ENCODE measurements around the gene PAK6.

The PAK6 gene

DNA sequence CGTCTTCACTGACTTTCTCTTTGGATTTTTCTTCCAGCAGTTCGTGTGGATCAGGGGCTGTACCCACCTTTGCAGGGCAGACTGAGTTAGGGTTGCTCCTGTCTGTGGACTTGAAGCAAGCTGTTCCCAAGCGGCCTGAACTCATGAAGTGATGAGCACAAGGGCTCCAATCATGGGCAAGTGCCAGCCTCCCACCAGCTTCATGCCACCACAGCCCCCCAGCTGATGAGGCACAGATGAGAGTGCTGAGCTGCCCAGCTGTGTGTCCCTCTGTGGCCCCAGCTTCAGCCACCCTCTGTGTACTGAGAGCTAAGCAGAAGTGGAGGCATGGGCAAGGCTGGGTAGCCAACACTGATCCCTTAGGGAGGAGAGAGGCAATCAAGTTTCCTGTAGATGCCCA is 72.1 kb downstream of the PAK6 start:
- no peak for DNase-seq (ENCODE audit: low spot score)

DNA sequence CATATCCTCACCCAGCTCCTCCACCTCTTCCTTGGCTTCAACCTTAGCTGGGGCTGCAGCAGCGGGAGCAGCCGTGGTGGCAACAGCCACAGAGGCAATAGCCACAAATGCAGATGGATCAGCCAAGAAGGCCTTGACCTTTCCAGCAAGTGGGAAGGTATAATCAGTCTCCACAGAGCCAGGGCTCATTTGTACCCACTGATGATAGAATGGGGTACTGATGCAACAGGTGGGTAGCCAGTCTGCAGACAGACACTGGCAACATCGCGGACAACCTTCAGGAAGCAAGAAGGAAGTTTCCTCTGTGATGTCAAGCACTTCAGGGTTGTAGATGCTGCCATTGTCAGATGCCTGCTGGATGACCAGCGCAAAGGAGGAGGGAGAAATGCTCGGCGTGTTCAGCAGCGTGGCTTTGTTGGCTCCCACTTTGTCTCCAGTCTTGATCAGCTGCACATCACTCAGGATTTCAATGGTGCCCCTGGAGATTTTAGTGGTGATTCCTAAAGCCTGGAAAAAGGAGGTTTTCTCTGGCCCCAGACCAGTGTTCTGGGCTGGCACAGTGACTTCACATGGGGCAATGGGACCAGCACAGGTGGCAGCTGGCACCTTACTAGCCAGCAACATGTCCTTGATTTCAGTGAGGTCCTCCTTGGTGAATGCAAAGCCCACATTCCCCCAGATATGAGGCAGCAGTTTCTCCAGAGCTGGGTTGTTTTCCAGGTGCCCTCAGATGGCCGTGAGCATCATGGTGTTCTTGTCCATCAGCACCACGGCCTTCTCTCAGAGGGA is 73.7 kb downstream of the PAK6 start:
- no peak for DNase-seq (ENCODE audit: low spot score)

DNA sequence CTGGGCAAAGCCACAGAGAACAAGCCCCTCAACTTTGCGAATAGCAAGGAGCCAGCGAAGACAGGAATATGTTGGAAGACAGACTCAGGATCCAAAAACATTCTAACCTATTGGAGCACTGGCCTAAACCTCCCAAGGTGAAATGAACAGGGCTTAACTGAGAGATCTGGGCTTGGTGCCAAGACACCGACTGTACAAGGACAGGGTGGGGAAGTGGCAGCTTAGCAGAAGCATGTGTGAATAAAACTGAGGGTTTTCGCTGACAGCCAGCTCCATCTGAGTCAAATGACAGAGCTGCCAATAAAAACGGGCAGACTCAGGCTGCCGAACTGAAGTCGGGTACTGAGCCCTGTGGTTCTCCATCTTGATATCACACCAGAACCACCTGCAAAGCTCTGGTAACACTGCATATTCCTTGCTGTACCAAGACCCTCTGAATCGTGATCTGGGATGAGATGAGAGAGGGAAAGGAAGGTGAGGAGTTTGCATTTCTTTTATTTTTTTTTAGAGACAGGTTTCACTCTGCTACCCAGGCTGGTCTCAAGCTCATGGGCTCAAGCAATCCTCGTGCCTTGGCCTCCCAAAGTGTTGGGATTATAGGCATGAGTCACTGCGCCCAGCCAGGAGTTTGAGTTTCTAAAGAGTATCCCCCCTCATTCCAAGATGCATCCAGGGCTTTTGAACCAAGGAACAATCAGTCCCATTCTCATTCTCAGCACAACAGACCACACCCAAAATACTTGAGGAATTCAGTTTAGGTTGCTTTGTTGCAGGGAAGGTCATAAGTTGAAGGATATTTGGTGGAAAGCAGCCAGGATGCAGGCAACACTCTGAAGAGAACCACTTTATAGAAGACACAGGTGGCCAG is 74.9 kb downstream of the PAK6 start:
- DNase-seq (ENCODE audit: low spot score): peak; percentile 84

DNA sequence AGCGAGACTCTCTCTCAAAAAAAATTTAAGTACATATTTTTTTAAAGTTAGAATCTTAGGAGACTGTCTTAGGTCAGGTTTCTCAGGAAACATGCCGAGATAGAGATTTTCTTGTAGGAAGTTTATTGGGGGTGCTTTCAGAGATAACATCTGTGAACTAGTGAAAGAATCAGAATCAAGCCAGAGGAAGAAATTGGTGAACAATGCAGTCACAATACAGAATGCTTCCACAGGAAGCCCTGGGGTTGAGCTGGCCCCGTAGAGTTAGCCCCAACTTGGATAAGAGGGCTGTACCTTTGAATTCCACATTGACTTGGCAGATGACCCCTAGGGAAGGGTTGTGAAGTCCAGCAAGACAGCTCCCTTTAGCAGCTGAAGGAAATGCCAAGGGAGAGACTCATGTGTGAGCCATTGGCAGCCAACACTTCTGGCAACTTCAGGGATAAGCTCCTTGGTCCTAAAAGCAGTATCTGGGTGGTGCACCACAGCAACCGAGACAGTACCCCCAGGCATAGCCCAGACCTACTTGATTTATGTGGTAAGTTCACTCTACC is 75.9 kb downstream of the PAK6 start:
- no peak for DNase-seq (ENCODE audit: low spot score)

DNA sequence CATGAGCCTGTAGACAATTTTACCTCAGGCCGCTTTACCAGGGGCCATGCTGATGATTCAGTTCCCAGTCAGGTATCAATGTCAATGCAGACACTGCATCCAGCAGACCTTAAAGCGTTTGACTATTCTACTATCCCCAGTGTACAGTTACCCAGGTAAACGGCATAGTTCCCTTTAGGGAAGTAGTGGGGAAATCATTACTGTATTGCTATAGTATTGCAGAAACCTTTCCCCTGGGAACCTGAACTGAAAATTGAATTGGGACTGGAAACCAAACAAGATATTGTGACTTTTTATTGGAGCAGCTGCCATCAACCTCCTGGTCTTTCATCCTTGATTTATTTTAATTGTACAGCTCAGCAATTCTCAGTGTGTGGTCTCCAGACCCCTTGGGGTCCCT is 78.1 kb downstream of the PAK6 start:
- DNase-seq (ENCODE audit: low spot score): no peak

DNA sequence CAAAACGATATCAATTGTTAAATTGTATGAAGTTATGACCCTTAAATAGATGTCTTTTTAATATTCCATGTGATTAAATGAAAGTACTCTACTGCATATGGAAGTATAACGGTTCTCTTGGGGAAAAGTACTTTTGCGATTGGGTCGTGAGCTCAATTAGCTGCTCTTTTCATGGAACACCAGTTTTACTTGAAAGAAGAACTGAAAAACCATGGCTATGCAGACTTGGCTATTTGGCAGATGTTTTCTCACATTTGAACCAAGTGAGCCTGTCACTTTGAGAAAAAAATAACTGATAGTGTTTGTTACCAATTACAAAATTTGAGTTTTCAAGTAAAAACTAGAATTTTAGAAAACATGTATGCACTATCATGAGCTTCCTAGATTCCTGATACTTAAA is 78.7 kb downstream of the PAK6 start:
- no peak for DNase-seq (ENCODE audit: low spot score)

DNA sequence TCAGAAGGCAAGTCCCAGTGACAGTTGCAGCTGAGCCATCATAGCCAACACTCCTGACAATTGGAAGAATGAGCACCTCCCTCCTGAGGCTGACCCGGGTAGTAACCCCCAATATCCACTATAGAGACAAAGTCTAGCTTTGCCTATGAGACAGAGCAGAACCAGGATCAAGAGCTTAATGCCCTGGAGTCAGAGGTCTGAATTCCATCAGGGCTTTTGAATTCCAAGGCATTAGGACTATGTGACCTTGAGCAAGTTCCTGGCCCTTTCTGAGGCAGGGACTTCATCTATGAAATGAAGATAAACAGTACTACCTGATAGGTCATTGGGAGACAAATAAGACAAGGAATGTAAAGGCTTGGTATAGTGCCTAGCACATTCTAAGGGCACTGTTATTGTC is 81.5 kb downstream of the PAK6 start:
- peak; percentile 89 for DNase-seq (ENCODE audit: low spot score)

DNA sequence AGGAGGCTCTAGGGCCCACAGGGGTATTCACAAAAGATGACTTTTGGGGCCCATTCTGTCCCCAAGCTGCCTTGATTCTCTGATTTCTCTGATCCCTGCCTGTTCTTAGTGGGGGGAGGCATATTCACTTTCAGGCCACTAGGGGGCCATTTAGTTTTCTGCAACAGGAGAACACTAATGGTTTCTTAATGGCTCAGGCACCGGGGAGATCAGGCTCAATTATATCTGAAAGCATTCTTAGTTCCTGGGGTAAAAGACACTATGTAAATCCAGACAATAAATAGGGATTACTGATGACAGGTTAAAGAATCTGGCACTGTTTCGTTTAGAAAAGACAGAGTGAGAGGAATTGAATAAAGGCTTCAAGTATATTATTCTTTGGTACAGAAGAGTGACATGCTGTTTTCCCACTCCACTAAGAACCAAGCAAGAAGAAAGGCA is 82.1 kb downstream of the PAK6 start:
- peak; percentile 92 for DNase-seq (ENCODE audit: low spot score)

DNA sequence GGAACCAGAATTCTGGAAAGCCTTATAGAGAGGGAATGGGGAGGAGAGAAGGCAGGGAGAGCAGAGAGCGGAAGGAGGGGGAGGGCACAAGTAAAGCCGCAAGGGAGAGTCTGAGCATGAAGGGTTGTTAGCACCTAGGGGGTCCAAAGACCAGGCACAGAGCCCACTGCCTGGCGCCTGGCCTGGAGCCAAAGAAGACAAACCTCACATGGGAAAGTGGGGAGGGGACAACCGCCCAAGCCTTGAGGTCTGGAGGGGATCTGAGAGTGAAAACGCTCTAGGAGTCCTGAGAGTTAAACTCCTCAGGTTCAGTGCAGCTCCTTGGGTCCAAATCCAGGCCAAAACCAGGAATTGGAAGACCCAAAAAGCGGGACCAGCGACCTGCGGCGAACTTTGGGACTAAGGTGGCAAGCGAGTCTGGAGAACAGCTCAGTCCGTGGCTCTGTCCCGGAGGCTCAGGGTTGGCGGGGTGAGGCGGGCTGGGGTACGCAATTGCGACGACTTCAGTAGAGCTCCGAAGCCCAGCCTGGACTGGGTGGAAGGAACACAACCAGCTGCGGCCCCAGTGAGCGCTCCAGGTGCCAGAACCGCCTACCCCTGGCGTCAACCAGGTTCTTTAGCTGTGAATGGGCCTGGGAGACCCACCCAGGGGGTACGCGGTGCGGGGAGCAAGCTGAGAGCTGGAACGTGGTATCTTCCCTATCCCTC is 83.8 kb downstream of the PAK6 start:
- DNase-seq (ENCODE audit: low spot score): peak; percentile 84

DNA sequence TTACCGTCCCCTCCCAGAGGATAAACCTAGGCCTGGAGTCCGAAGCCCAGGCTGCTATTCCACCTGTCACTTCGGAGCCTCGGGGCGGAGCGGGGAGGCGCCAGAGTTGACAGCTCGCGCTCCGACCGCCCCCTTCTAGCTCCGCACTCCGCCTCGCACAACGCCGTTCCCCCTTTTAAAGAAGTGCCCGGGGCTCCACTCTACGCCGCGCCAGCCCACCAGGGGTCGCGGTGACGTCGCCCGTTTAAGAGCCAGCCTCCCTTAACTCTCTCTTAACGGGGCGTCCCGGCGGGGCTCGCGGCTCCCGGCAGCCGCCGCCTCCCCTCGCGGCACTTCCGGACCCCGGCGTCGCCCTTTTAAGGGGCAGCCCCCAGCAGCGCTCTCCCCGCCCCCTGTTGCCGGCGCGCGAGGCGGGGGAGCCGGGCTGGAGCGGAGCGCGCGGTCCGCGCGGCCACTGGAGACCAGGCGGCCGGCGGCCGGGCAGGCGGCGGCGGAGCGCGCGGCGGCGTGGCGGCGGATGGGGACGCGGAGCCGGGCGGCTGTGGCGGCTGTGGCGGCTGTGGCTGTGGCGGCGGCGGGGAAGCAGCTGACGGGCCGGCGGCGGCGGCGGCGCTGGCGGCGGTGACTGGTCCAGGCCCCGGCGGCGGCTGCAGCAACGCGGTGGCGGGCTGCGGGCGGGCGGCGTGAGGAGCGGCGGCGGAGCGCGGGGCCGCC is 84.5 kb downstream of the PAK6 start, which contains the start of gene INAFM2:
Gene INAFM2, plus strand, starts transcription at position 454 of the 714 bp plus-strand sequence. CDS start 364 bp downstream, outside the sequence.
- DNase-seq (ENCODE audit: low spot score): peak; percentile 93

DNA sequence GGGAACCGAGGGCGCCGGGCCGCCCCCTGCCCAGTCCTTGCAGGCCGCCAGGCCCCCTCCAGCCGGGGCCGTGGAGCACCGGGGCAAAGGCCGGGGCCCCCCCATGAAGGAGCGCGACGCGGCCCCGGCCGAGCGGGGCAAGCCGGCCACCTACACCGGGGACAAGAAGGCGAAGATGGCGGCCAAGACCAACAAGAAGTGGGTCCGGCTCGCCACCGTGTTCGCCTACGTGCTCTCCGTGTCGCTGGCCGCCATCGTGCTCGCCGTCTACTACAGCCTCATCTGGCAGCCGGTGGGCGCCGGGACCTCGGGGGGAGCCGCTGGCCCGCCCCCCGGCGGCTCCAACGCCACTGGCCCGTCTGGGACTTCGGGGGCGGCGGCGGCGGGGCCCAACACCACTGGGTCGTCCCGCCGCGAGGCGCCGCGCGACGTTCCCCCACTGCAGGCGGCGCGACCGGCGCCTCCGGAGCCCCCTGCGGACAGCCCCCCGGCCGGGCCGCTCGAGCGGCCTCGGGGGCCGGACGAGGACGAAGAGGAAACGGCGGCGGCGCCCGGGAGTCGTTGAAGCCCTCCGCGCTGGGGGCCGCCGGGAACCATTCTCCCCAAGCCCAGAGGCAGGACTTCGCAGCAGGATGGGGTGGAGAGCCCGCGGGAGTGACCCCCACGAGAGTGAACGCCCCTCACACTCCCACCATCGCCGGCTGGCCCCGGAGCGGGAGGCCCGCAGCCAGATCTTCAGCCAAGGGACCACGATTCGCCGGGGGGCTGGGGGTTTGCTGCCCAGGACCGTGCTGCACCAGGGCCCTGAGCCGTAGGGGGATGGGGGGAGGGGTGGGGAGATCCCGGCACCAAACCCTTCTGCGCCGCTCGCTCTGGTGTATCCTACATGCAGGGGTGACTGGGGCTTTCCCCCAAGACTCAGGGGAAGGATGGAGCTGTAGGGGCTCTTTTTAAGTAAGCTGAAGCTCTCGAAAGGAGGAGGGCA is 85.4 kb downstream of the PAK6 start:
- DNase-seq (ENCODE audit: low spot score): no peak

DNA sequence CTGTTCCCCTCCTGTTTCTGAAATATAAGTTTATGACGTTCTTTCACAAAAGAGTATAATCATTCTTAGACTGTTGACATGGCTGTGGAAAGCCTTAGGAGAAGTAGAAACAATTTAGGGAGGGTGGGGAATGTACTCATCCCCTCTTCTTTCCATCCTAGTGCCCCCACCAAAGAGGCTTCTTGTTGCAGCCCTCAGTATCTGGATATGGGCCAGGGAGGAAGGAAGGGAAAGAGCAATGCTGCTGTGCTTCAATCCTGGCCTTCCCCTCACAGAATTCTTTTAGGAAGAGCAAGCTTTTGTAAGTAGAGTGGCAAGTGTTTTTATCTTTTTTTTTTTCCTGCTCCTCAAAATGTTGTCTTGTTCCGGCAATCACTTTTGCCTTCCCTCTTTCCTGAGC is 86.3 kb downstream of the PAK6 start:
- DNase-seq (ENCODE audit: low spot score): peak; percentile 69

DNA sequence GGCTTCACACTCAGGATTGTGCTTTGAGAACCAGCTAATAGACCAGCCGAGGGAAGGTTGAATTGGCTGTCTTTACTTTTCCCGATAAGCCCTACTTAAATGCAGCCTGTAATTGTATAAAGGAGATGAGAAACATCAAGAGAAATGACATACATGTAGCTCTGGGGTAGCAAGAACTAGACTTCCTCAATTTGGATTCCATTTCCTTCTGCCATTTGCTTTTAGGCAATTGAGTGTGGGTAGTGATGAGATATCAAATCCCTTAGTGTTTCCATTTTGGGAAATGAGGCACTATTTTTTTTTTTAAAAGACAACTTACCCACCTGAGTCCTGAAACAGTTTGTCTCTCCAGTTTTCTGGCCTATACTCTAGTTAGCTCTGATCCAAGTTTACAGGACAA is 86.8 kb downstream of the PAK6 start:
- DNase-seq (ENCODE audit: low spot score): no peak
